Superior temporal gyrus (tissue), 1 donor: ENCODE results near the gene KIF14.

Source experiments
- DNase-seq: peaks from one replicate; pipeline ENCODE4 v3.0.0-alpha.2; 2016; ENCODE audit errors: extremely low spot score

Gene KIF14, protein sequence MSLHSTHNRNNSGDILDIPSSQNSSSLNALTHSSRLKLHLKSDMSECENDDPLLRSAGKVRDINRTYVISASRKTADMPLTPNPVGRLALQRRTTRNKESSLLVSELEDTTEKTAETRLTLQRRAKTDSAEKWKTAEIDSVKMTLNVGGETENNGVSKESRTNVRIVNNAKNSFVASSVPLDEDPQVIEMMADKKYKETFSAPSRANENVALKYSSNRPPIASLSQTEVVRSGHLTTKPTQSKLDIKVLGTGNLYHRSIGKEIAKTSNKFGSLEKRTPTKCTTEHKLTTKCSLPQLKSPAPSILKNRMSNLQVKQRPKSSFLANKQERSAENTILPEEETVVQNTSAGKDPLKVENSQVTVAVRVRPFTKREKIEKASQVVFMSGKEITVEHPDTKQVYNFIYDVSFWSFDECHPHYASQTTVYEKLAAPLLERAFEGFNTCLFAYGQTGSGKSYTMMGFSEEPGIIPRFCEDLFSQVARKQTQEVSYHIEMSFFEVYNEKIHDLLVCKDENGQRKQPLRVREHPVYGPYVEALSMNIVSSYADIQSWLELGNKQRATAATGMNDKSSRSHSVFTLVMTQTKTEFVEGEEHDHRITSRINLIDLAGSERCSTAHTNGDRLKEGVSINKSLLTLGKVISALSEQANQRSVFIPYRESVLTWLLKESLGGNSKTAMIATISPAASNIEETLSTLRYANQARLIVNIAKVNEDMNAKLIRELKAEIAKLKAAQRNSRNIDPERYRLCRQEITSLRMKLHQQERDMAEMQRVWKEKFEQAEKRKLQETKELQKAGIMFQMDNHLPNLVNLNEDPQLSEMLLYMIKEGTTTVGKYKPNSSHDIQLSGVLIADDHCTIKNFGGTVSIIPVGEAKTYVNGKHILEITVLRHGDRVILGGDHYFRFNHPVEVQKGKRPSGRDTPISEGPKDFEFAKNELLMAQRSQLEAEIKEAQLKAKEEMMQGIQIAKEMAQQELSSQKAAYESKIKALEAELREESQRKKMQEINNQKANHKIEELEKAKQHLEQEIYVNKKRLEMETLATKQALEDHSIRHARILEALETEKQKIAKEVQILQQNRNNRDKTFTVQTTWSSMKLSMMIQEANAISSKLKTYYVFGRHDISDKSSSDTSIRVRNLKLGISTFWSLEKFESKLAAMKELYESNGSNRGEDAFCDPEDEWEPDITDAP (N-terminal part only)

GRCh38 chr1:200620273-200621131, at the start of gene KIF14:
KIF14 (minus strand) TSS chr1:200620751; CDS start chr1:200618723, 2,028 bp downstream.
- DNase-seq: peak; percentile 85

GRCh38 chr1:200669314-200670241, 49.0 kb upstream of the KIF14 start, which contains the start of gene DDX59:
DDX59 (minus strand) TSS chr1:200669907; CDS start chr1:200666740, 3,167 bp downstream.
- DNase-seq: peak; percentile 92

- no peak for DNase-seq
These were observed 48.2 kb upstream of the KIF14 start for GRCh38 chr1:200668514-200669313.

- DNase-seq: no peak
These were observed 45.8 kb upstream of the KIF14 start for GRCh38 chr1:200666309-200666708.

DNA sequence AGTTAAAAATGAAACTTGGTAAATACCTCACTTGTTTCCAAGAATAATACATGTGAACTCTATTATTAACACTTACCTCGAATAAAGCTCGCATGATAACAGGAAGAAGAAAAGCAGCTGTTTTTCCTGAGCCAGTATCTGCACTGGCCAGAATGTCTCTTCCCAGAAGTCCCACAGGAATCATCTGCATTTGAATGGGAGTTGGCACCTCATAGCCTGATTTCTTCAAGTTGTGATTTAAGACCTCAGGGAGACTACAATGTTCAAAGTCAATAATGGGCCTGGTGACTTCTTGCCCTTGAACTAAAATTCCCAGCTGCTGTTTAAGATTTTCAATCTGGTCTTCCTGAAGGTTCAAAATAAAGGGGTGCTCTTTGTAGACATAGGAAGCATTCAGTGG, 45.3 kb upstream of the KIF14 start:
- DNase-seq: no peak

- DNase-seq: no peak
These were observed 40.2 kb upstream of the KIF14 start for GRCh38 chr1:200660719-200661118.

DNA sequence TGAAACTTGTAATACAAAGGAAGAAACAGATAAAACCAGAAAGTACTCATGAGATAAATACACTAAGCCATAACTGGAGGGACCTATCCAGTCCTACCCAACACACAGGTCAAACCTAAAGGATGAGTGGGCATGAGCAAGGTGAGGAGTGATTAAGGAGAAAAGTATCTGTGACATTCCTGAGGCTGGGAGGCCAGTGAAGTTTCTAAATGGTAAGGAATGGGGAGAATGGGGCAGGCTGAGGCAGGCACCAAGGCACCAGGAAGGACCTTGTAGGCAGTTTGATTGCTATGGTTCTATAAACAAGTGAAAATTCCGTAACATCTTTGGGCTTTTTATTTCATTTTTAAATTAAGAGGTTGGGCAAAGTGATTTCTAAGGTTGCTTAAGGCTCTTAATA, 38.7 kb upstream of the KIF14 start:
- DNase-seq: no peak

- no peak for DNase-seq
These were observed 37.7 kb upstream of the KIF14 start for GRCh38 chr1:200658037-200658818.

DNA sequence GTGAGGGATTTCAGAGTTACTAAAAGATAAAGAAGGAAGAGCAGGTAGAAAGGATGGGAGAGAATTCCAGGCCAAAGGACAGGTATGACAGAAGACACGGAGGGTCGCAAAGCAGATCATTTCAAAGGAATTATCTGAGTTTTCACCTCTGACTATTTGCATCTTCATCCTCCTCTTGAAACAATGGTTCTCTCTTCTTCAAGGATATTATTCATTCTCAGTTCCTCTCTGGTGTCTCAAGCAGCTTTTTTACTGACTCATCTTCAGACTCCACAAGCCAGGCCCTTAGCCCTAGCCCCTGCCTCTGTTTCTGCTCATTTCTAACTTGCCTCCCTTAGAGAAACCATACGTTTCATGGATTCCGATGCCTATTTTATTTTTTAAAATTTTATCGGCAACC, 34.1 kb upstream of the KIF14 start:
- DNase-seq: no peak

DNA sequence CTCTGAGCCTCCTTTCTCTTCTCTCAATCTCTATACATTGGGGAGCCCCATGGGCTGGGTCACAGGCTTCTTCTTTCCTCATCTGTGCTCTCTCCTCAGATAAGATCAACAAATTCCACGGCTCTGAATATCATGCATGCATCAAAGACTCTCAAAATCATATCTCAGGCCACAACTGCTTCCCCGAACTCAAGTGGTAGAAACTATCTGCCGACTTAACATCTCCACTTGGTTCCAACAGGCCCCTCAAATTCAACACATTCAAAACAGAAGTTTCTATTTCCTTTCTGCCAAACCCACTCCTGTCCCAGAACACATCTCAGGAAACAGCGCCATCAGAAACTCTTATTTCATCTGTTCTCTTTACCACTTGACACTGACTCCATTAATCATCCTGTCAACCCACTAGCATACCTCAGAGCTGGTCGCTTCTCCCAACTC, 32.5 kb upstream of the KIF14 start:
- DNase-seq: no peak

- no peak for DNase-seq
These were observed 31.8 kb upstream of the KIF14 start for GRCh38 chr1:200652378-200652777.

DNA sequence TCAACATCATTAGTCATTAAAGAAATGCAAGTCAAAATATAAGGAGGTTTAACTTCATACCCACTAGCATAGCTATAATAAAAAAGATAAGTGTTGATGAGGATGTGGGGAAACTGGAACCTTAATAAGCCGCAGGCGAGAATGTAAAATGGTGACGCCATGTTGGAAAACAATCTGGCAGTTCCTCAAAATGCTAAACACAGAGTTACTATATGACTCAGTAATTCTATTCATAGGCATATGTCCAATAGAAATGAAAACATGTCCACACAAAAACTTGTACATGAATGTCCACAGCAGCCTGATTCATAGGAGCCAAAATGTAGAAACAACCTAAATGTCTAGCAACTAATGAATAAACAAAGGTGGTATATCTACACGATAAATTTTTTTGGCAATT, 26.0 kb upstream of the KIF14 start:
- no peak for DNase-seq

- no peak for DNase-seq
These were observed 23.5 kb upstream of the KIF14 start for GRCh38 chr1:200644021-200644420.

DNA sequence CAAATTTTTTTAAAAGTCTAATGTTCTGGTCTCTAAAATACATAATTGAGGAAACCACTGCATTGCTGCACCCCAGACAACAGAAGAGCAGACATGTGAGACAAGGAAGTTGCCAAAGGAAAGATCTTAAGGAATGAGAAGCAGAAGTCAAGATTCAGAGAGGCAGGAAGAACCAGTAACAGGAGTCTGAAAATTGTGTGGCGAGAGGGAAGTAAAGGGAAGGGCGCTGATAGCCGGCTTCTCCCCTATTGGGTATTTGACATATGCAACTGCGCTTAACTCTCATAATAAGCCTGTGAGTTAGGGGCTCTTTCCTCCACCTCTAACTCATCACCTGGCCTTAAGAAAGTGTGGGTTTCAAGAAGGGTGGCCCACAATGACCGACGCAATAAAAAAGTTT, 21.9 kb upstream of the KIF14 start:
- no peak for DNase-seq

GRCh38 chr1:200640963-200641401, 20.4 kb upstream of the KIF14 start:
- no peak for DNase-seq

DNA sequence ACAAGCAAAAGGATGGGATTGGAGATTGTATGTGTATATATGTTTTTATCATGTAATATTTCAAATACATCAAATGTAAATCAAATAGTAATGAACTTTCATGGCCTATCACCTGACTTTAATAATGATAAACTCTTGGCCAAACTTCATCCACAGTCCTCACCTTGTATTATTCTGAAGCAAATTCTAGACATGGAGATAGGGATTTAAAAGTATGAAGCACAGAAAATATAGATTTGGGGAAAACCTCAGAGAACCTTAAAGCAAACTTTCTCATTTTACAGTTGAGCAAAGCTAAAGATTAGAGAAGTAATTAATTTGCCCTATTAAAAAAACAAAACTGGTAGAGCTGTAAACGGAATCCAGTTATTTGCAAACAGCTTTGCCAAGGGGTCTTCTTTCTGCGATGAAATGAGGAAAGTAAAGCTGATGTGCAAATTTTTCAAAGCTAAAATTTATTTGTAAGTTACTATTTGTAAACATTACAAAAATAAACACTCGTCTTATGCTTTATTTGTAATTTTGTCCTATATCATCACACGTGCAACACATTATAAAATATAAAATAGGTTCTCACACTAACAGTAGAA, 19.9 kb upstream of the KIF14 start:
- DNase-seq: no peak

DNA sequence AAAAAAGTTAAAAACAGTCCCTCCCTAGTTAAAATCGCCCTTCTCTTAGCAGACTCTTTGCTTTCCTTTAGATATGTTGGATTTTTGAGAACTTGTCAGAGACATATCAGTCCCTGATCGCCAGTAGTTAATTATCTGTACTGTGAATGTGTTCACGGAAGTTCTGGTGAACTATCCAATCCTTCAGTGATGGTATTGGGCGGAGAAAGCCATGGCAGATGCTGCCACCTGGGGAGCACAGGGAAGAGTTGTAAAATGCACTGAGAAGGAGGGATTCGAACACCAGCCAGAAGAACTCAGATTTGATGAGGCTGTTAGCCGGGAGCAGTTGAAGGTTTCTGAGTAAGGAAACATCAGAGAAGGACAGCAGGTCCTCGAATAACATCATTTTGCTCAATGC, 17.5 kb upstream of the KIF14 start:
- no peak for DNase-seq

- DNase-seq: no peak
These were observed 16.1 kb upstream of the KIF14 start for GRCh38 chr1:200636681-200637080.
